Measurements from ENCODE around the gene GPER1.

DNA sequence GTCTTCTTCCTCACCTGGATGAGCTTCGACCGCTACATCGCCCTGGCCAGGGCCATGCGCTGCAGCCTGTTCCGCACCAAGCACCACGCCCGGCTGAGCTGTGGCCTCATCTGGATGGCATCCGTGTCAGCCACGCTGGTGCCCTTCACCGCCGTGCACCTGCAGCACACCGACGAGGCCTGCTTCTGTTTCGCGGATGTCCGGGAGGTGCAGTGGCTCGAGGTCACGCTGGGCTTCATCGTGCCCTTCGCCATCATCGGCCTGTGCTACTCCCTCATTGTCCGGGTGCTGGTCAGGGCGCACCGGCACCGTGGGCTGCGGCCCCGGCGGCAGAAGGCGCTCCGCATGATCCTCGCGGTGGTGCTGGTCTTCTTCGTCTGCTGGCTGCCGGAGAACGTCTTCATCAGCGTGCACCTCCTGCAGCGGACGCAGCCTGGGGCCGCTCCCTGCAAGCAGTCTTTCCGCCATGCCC is 4.3 kb downstream of the GPER1 start:
- TF ChIP-seq POLR2A (IDR thresholded peaks at IDR 0.05): no peak
- TF ChIP-seq, protein P1, sequence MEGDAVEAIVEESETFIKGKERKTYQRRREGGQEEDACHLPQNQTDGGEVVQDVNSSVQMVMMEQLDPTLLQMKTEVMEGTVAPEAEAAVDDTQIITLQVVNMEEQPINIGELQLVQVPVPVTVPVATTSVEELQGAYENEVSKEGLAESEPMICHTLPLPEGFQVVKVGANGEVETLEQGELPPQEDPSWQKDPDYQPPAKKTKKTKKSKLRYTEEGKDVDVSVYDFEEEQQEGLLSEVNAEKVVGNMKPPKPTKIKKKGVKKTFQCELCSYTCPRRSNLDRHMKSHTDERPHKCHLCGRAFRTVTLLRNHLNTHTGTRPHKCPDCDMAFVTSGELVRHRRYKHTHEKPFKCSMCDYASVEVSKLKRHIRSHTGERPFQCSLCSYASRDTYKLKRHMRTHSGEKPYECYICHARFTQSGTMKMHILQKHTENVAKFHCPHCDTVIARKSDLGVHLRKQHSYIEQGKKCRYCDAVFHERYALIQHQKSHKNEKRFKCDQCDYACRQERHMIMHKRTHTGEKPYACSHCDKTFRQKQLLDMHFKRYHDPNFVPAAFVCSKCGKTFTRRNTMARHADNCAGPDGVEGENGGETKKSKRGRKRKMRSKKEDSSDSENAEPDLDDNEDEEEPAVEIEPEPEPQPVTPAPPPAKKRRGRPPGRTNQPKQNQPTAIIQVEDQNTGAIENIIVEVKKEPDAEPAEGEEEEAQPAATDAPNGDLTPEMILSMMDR (IDR thresholded peaks at IDR 0.05): no peak

Measured in lower leg skin (tissue), 3 donors.